CD4-positive, alpha-beta T cell (primary cell): Measurements from ENCODE around the gene PNMA6A. TPM values are rescaled to one million over a fixed set of nuclear protein-coding genes. Genes with fewer than 3 reads are reported as not detected.

ENCODE experiments used
- ATAC-seq: fragments of 200-7000 bp; cut with Tn5 transposase; one replicate; pipeline ENCODE4 v1.10.0; 2022; ENCODE audit warnings: mild to moderate bottlenecking; ENCODE audit not compliant: poor library complexity
- CTCF ChIA-PET: fragments of 350-600 bp; sonication (Branson Sonifier 250); formaldehyde crosslinking; loops from one replicate; lab custom pipeline; 2021; ENCODE audit warnings: antibody characterized with exemption, inconsistent platforms; lab: Charles Lee
- POLR2A ChIA-PET: fragments of 350-600 bp; sonication (Branson Sonifier 250); formaldehyde crosslinking; loops from one replicate; lab custom pipeline; 2021; ENCODE audit warnings: antibody characterized with exemption, inconsistent platforms; lab: Charles Lee
- DNase-seq, 14 experiments: peaks; one replicate each; pipeline ENCODE4 v3.0.0-alpha.2; 2013 to 2020; ENCODE audit warnings: mixed read lengths in 2 of 14
- H3K27ac ChIP-seq, 2 donors: one replicate each; pipeline versions ENCODE4 v1.5.1 to v1.7.0; 2013; ENCODE audit warnings: low read length in 2 of 2, low read depth in 1 of 2, mild to moderate bottlenecking in 1 of 2
- H3K27me3 ChIP-seq, 2 experiments: 1 replicate in 1 of 2; 2 replicates in 1 of 2; pipeline versions ENCODE4 v1.6.1 to v1.7.0; 2013; ENCODE audit warnings: low read length in 2 of 2, control low read depth in 1 of 2, mild to moderate bottlenecking in 1 of 2, moderate library complexity in 1 of 2; ENCODE audit not compliant: insufficient read depth in 2 of 2, control insufficient read depth in 1 of 2
- H3K36me3 ChIP-seq: one replicate; pipeline ENCODE4 v1.6.1; 2013; ENCODE audit warnings: low read length, control low read depth; ENCODE audit not compliant: insufficient read depth
- H3K4me1 ChIP-seq: one replicate; pipeline ENCODE4 v1.6.1; 2013; ENCODE audit warnings: low read length, control low read depth; ENCODE audit not compliant: insufficient read depth
- H3K4me3 ChIP-seq: one replicate; pipeline ENCODE4 v1.5.1; 2013; ENCODE audit warnings: mild to moderate bottlenecking, low read length, moderate library complexity
- H3K9me3 ChIP-seq, 2 experiments: 1 replicate in 1 of 2; 2 replicates in 1 of 2; pipeline versions ENCODE4 v1.6.1 to v1.7.0; 2013; ENCODE audit warnings: low read length in 2 of 2, mild to moderate bottlenecking in 2 of 2, control low read depth in 1 of 2, moderate library complexity in 1 of 2; ENCODE audit not compliant: control insufficient read depth in 1 of 2, insufficient read depth in 1 of 2
- H3K27ac Mint-ChIP-seq: one replicate; pipeline ENCODE4 v1.8.0; 2020; ENCODE audit warnings: mixed read lengths
- H3K27me3 Mint-ChIP-seq: one replicate; pipeline ENCODE4 v1.8.0; 2021; ENCODE audit warnings: mixed read lengths
- H3K36me3 Mint-ChIP-seq: one replicate; pipeline ENCODE4 v1.8.0; 2021; ENCODE audit warnings: low read depth, mixed read lengths
- H3K4me1 Mint-ChIP-seq: one replicate; pipeline ENCODE4 v1.8.0; 2021; ENCODE audit warnings: low read depth, mixed read lengths
- H3K4me3 Mint-ChIP-seq: one replicate; pipeline ENCODE4 v1.8.0; 2020; ENCODE audit warnings: mild to moderate bottlenecking, mixed read lengths
- H3K9me3 Mint-ChIP-seq: one replicate; pipeline ENCODE4 v1.8.0; 2020; ENCODE audit warnings: mixed read lengths
- intact Hi-C, 2 experiments: fragments of 100-400 bp; cut with DNase I in 1 of 2; cut with micrococcal nuclease in 1 of 2; formaldehyde crosslinking; loops; one replicate each; pipeline versions ENCODE4 v1.15.1 to v1.9.0; 2023 to 2025; cut with DNase I, micrococcal nuclease
- total RNA-seq, 174 experiments: library from RNA in 2 of 174; stranded (reverse) in 2 of 174; gene quantifications; one replicate each; pipeline ENCODE4 v1.2.3 and lab custom pipeline; 2021 to 2026
- TF ChIP-seq, protein P1 (sequence below): fragments of 200-600 bp; IDR thresholded peaks from one replicate; pipeline ENCODE4 v1.8.0; 2022; ENCODE audit warnings: antibody characterized with exemption, mild to moderate bottlenecking

Gene PNMA6A
- total RNA-seq, 2 experiments from 2014 or later, result 0.25 to 0.38 TPM

DNA sequence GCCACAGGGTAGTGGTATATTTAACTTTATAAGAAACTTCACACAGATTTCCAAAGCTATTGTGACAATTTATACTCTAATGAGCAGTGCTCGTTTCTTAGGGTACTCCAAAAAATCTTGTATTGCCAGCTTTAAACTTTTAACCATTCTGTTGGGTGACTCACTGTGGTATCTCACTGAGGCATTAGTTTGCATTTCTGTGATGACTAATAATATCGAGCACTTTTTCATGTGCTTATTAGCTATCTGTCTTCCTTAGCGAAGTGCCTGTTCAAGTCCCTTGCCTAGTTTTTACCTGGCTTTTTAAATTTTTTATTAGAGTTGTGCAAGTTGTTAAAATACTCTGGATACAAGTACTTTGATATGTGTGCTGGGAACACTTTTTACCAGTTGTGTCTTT is 10.5 kb upstream of the PNMA6A start:
- Mint-ChIP-seq H3K9me3 (no peaks in the 10 kb centered on the region), H3K4me3 (no peak overlapping the region), H3K27me3 (peaks cover 5% of the 10 kb centered on the region), H3K27ac (no peak overlapping the region), H3K36me3 (no peaks in the 10 kb centered on the region), H3K4me1 (no peaks in the 10 kb centered on the region)
- no peaks in the 10 kb centered on the region for H3K36me3 ChIP-seq
- no peaks in the 10 kb centered on the region for H3K4me1 ChIP-seq
- intact Hi-C loops, result no loop called here
- TF ChIP-seq, protein P1, sequence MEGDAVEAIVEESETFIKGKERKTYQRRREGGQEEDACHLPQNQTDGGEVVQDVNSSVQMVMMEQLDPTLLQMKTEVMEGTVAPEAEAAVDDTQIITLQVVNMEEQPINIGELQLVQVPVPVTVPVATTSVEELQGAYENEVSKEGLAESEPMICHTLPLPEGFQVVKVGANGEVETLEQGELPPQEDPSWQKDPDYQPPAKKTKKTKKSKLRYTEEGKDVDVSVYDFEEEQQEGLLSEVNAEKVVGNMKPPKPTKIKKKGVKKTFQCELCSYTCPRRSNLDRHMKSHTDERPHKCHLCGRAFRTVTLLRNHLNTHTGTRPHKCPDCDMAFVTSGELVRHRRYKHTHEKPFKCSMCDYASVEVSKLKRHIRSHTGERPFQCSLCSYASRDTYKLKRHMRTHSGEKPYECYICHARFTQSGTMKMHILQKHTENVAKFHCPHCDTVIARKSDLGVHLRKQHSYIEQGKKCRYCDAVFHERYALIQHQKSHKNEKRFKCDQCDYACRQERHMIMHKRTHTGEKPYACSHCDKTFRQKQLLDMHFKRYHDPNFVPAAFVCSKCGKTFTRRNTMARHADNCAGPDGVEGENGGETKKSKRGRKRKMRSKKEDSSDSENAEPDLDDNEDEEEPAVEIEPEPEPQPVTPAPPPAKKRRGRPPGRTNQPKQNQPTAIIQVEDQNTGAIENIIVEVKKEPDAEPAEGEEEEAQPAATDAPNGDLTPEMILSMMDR, result no peak
- no peak overlapping the region for H3K27ac ChIP-seq
- DNase-seq (no peak), ATAC-seq (no peak)
- H3K9me3 ChIP-seq, result no peaks in the 10 kb centered on the region
- ChIA-PET CTCF (no interaction called here), POLR2A (no interaction called here)
- no peaks in the 10 kb centered on the region for H3K27me3 ChIP-seq
- no peak overlapping the region for H3K4me3 ChIP-seq

DNA sequence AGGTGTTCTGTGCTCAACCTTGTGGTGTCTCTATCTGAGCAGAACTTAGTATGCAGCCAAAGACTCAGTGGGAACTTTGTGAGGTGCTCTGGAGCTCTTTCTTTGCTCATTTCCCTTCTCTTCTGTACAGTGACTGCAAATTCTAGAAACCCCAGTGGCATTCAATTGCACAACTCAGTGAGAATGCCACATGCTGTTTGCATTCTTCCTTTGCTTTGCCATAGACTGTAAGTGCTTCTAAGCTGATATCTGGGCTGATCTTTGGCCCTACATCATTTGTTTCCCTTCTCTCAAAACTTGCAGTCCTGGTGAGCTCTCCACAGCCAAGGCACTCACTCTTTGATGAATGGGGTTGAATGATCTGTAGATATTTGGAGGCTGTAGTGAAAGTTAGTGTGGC is 8.9 kb upstream of the PNMA6A start:
- no peaks in the 10 kb centered on the region for H3K9me3 ChIP-seq
- no peak overlapping the region for H3K4me3 ChIP-seq
- CTCF ChIA-PET, result no interaction called here
- Mint-ChIP-seq H3K27me3 (no peaks in the 10 kb centered on the region), H3K9me3 (no peaks in the 10 kb centered on the region), H3K27ac (no peak overlapping the region), H3K4me3 (no peak overlapping the region), H3K36me3 (no peaks in the 10 kb centered on the region), H3K4me1 (no peaks in the 10 kb centered on the region)
- no peak overlapping the region for H3K27ac ChIP-seq
- POLR2A ChIA-PET, result no interaction called here
- H3K4me1 ChIP-seq, result no peaks in the 10 kb centered on the region
- ATAC-seq (no peak), DNase-seq (no peak)
- intact Hi-C loops, result no loop called here
- H3K27me3 ChIP-seq, result no peaks in the 10 kb centered on the region
- H3K36me3 ChIP-seq, result no peaks in the 10 kb centered on the region
- TF ChIP-seq, protein P1, result no peak

DNA sequence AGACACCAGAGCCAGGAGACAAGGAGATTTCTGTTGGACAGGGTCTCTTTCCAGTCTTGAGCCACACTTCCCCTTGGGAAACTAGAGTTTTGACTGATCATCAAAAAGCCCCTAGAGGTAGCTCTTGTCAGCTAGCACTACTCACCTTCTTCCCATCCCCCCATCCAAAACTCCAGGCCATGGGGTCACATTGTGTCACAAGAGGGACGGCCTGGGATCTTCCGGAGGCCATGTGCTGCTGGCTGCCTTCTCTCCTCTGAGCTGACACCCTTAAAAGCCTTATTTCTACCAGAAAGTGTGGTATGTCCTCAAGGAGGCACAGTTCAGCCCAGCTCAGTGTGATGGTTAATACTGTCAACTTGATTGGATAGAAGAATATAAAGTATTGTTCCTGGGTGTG is 8.2 kb upstream of the PNMA6A start:
- Histone ChIP-seq H3K4me1 (no peaks in the 10 kb centered on the region), H3K36me3 (no peaks in the 10 kb centered on the region), H3K27me3 (no peaks in the 10 kb centered on the region), H3K9me3 (no peaks in the 10 kb centered on the region), H3K27ac (no peak overlapping the region), H3K4me3 (no peak overlapping the region)
- TF ChIP-seq, protein P1, result no peak
- Mint-ChIP-seq H3K9me3 (no peaks in the 10 kb centered on the region), H3K27ac (no peak overlapping the region), H3K36me3 (no peaks in the 10 kb centered on the region), H3K4me3 (no peak overlapping the region), H3K4me1 (no peaks in the 10 kb centered on the region), H3K27me3 (no peaks in the 10 kb centered on the region)
- DNase-seq (no peak), ATAC-seq (no peak)
- intact Hi-C loops, result no loop called here
- POLR2A ChIA-PET, result no interaction called here
- CTCF ChIA-PET, result no interaction called here
